ENCODE measurements around the gene MAGED2. TPM values are rescaled to one million over a fixed set of nuclear protein-coding genes. Genes with fewer than 3 reads are reported as not detected.

MAGED2 gene
- total RNA-seq, 1 donor from 2014 or later: 467 TPM

DNA sequence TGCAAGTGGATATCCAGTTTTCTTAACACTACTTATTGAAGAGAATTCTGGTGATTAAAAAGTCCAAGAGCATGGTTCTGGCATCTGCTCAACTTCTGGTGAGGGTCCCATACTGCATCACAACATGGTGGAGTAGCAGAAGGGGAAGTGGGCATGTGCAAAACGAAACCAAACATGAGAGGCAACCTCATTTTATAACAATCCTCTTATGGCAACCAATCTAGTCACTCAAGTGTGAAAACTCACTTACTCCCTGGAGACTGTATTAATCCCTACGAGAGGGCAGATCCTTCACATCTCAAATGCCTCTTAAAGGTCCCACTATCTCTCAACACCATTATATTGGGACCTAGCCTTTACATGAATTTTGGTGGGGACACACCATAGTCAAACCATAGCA lies 57.7 kb downstream of the MAGED2 start:
- H3K27me3 Mint-ChIP-seq (ENCODE audit: low read depth): no peaks in the 10 kb centered on the region
- no peak overlapping the region for H3K4me3 Mint-ChIP-seq (ENCODE audit: unreplicated experiment)
- no peak for DNase-seq (ENCODE audit: low spot score)
- peaks cover 30% of the 10 kb centered on the region for H3K9me3 Mint-ChIP-seq (ENCODE audit: low read depth)
- TF ChIP-seq CTCF (IDR thresholded peaks at IDR 0.05): no peak
- H3K36me3 Mint-ChIP-seq (ENCODE audit: low read depth): no peaks in the 10 kb centered on the region
- no peak overlapping the region for H3K27ac Mint-ChIP-seq (ENCODE audit: unreplicated experiment)
- H3K4me1 Mint-ChIP-seq (ENCODE audit: low read depth): no peaks in the 10 kb centered on the region

Other genes with a start within 250 kb of the MAGED2 start
- gene ITIH6, start 9.5 kb upstream of the MAGED2 start, total RNA-seq: 0.08 to 0.15 TPM in 2 of 3 replicates, not detected in the other
- 60.4 to 105 TPM (median 66.1 TPM) in 3 replicates for gene TRO, start 113.1 kb downstream of the MAGED2 start, total RNA-seq
- 0.25 to 0.31 TPM in 2 of 3 replicates, not detected in the other for gene PFKFB1, start 186.4 kb downstream of the MAGED2 start, total RNA-seq
- gene APEX2, start 192.6 kb downstream of the MAGED2 start, total RNA-seq: 10.9 to 17.9 TPM (median 12.7 TPM) in 3 replicates
- not detected in 3 replicates for gene ALAS2, start 223.2 kb downstream of the MAGED2 start, total RNA-seq